Stimulated activated CD8-positive, alpha-beta memory T cell treated with anti-CD3 and anti-CD28 coated beads, Interleukin-12 subunit alpha, Interleukin-12 subunit beta, amount 100 ng/mL, for 4 hours (primary cell): ENCODE measurements around the gene MACROD2.
"Not testable (repeated sequence)": the region's sequence is repeated elsewhere in the genome, so short reads cannot be mapped to it uniquely, and the experiment has no call there.

Experiments
- DNase-seq: peaks from one replicate; pipeline ENCODE4 v3.0.0-alpha.2; 2020; ENCODE audit warnings: low read depth

Gene MACROD2

GRCh38 chr20:15362849-15363248 is 1367.5 kb downstream of the MACROD2 start:
- no peak for DNase-seq

- DNase-seq, result no peak
Observed at GRCh38 chr20:15364781-15365180, 1369.5 kb downstream of the MACROD2 start.

- no peak for DNase-seq
Observed at GRCh38 chr20:15370370-15370769, 1375.1 kb downstream of the MACROD2 start.

GRCh38 chr20:15374682-15375081 is 1379.4 kb downstream of the MACROD2 start:
- DNase-seq, result no peak

GRCh38 chr20:15375836-15376235 is 1380.5 kb downstream of the MACROD2 start:
- no peak for DNase-seq

- DNase-seq, result not testable (repeated sequence)
Observed at GRCh38 chr20:15377603-15378002, 1382.3 kb downstream of the MACROD2 start.

- no peak for DNase-seq
Observed at GRCh38 chr20:15378151-15378550, 1382.8 kb downstream of the MACROD2 start.

- no peak for DNase-seq
Observed at GRCh38 chr20:15379681-15380296, 1384.5 kb downstream of the MACROD2 start.

- DNase-seq, result no peak
Observed at GRCh38 chr20:15380770-15381169, 1385.5 kb downstream of the MACROD2 start.

GRCh38 chr20:15387228-15387627 is 1391.9 kb downstream of the MACROD2 start:
- DNase-seq, result no peak

GRCh38 chr20:15395457-15395856 is 1400.1 kb downstream of the MACROD2 start:
- DNase-seq, result no peak

GRCh38 chr20:15396026-15396425 is 1400.7 kb downstream of the MACROD2 start:
- DNase-seq, result no peak

GRCh38 chr20:15396900-15397299 is 1401.6 kb downstream of the MACROD2 start:
- DNase-seq, result no peak

GRCh38 chr20:15399781-15400180 is 1404.5 kb downstream of the MACROD2 start:
- no peak for DNase-seq

- DNase-seq, result no peak
Observed at GRCh38 chr20:15406072-15406471, 1410.8 kb downstream of the MACROD2 start.

- DNase-seq, result no peak
Observed at GRCh38 chr20:15411781-15412180, 1416.5 kb downstream of the MACROD2 start.

- no peak for DNase-seq
Observed at GRCh38 chr20:15415908-15416307, 1420.6 kb downstream of the MACROD2 start.

- no peak for DNase-seq
Observed at GRCh38 chr20:15419856-15420255, 1424.5 kb downstream of the MACROD2 start.

- DNase-seq, result no peak
Observed at GRCh38 chr20:15422966-15423365, 1427.7 kb downstream of the MACROD2 start.

- no peak for DNase-seq
Observed at GRCh38 chr20:15439551-15439950, 1444.2 kb downstream of the MACROD2 start.

- no peak for DNase-seq
Observed at GRCh38 chr20:15440049-15440820, 1444.9 kb downstream of the MACROD2 start.

- no peak for DNase-seq
Observed at GRCh38 chr20:15445056-15445840, 1449.9 kb downstream of the MACROD2 start.

- DNase-seq, result no peak
Observed at GRCh38 chr20:15446373-15446772, 1451.1 kb downstream of the MACROD2 start.
